AG09319 (cell line): ENCODE measurements around the gene WDR70.
A peak's percentile ranks its signal among the peaks of the same experiment; 100 is the strongest.
"Not testable (repeated sequence)": the region's sequence is repeated elsewhere in the genome, so short reads cannot be mapped to it uniquely, and the experiment has no call there.

ENCODE experiments used
- DNase-seq: peaks from one replicate; pipeline ENCODE4 v3.0.0-alpha.2; 2010; ENCODE audit warnings: low read depth; ENCODE audit errors: extremely low read depth
- CTCF ChIP-seq: IDR thresholded peaks from 2 replicates; pipeline ENCODE4 v1.5.1; 2011; ENCODE audit warnings: low read depth, mild to moderate bottlenecking, inconsistent platforms, low read length, moderate library complexity

WDR70 gene

GRCh38 chr5:37665889-37666288, 286.8 kb downstream of the WDR70 start:
- TF ChIP-seq CTCF: no peak
- no peak for DNase-seq

- no peak for TF ChIP-seq CTCF
- no peak for DNase-seq
Measured at GRCh38 chr5:37667430-37667829, 288.3 kb downstream of the WDR70 start.

- no peak for DNase-seq
- TF ChIP-seq CTCF: no peak
Measured at GRCh38 chr5:37667846-37668245, 288.7 kb downstream of the WDR70 start.

GRCh38 chr5:37668524-37669047, 289.5 kb downstream of the WDR70 start:
- peak; percentile 70 for DNase-seq
- no peak for TF ChIP-seq CTCF

GRCh38 chr5:37672118-37672588, 293.0 kb downstream of the WDR70 start:
- not testable (repeated sequence) for DNase-seq

GRCh38 chr5:37674361-37674760, 295.2 kb downstream of the WDR70 start:
- not testable (repeated sequence) for DNase-seq

- DNase-seq: not testable (repeated sequence)
Measured at GRCh38 chr5:37679326-37679725, 300.2 kb downstream of the WDR70 start.

GRCh38 chr5:37679903-37680302, 300.8 kb downstream of the WDR70 start:
- DNase-seq: not testable (repeated sequence)

- no peak for TF ChIP-seq CTCF
- no peak for DNase-seq
Measured at GRCh38 chr5:37683072-37683471, 304.0 kb downstream of the WDR70 start.

- TF ChIP-seq CTCF: no peak
- DNase-seq: no peak
Measured at GRCh38 chr5:37685211-37685610, 306.1 kb downstream of the WDR70 start.
